Liver (tissue), 9 donors: ENCODE data around the gene TMEM178B. TPM values are rescaled to one million over a fixed set of nuclear protein-coding genes. Genes with fewer than 3 reads are reported as not detected.

Experiments
- DNase-seq: peaks from one replicate; pipeline ENCODE4 v3.0.0-alpha.2; 2017; ENCODE audit warnings: low spot score
- H3K27ac ChIP-seq, 2 donors: one replicate each; pipeline ENCODE4 v1.7.0; 2013; ENCODE audit warnings: inconsistent platforms in 2 of 2, low read length in 2 of 2, control low read depth in 1 of 2, low read depth in 1 of 2, mild to moderate bottlenecking in 1 of 2
- H3K27me3 ChIP-seq, 4 donors: one replicate each; pipeline versions ENCODE4 v1.6.1 to v1.7.0; 2013; ENCODE audit warnings: low read length in 3 of 4, inconsistent platforms in 1 of 4, mild to moderate bottlenecking in 1 of 4, moderate library complexity in 1 of 4; ENCODE audit not compliant: control insufficient read depth in 4 of 4, insufficient read depth in 4 of 4
- H3K36me3 ChIP-seq, 4 donors: one replicate each; pipeline versions ENCODE4 v1.6.1 to v1.7.0; 2013; ENCODE audit warnings: low read length in 3 of 4, mild to moderate bottlenecking in 3 of 4, low read depth in 1 of 4, moderate library complexity in 1 of 4; ENCODE audit not compliant: control insufficient read depth in 4 of 4, insufficient read depth in 3 of 4
- H3K4me1 ChIP-seq, 4 donors: one replicate each; pipeline versions ENCODE4 v1.6.1 to v1.7.0; 2013; ENCODE audit warnings: low read length in 3 of 4, mild to moderate bottlenecking in 3 of 4, moderate library complexity in 1 of 4; ENCODE audit not compliant: control insufficient read depth in 4 of 4, insufficient read depth in 4 of 4
- H3K4me3 ChIP-seq, 3 donors: one replicate each; pipeline versions ENCODE4 v1.6.1 to v1.7.0; 2013; ENCODE audit warnings: low read length in 3 of 3, control low read depth in 1 of 3, low read depth in 1 of 3, mild to moderate bottlenecking in 1 of 3
- H3K9ac ChIP-seq, 2 donors: one replicate each; pipeline ENCODE4 v1.7.0; 2013; ENCODE audit warnings: low read length in 2 of 2, mild to moderate bottlenecking in 2 of 2, moderate library complexity in 2 of 2, control low read depth in 1 of 2, low read depth in 1 of 2
- H3K9me3 ChIP-seq, 4 donors: one replicate each; pipeline versions ENCODE4 v1.6.1 to v1.7.0; 2013; ENCODE audit warnings: low read length in 3 of 4; ENCODE audit not compliant: control insufficient read depth in 4 of 4
- EGR1 ChIP-seq, 2 donors: IDR thresholded peaks; 2 replicates each; pipeline ENCODE4 v1.6.1; 2016 to 2018; ENCODE audit warnings: antibody characterized with exemption in 2 of 2, low read depth in 2 of 2
- FOXA1 ChIP-seq: IDR thresholded peaks from 2 replicates; pipeline ENCODE4 v1.6.1; 2016; ENCODE audit warnings: antibody characterized with exemption
- FOXA2 ChIP-seq: IDR thresholded peaks from 2 replicates; pipeline ENCODE4 v1.6.1; 2016; ENCODE audit warnings: antibody characterized with exemption
- GABPA ChIP-seq, 2 donors: IDR thresholded peaks in 1 of 2; conservative IDR thresholded peaks in 1 of 2; 2 replicates each; pipeline ENCODE4 v1.6.1; 2016; ENCODE audit warnings: antibody characterized with exemption in 2 of 2, mild to moderate bottlenecking in 1 of 2, moderate library complexity in 1 of 2
- HNF4G ChIP-seq: IDR thresholded peaks from 2 replicates; pipeline ENCODE4 v1.6.1; 2016; ENCODE audit warnings: antibody characterized with exemption
- JUND ChIP-seq, 2 donors: IDR thresholded peaks; 2 replicates each; pipeline ENCODE4 v1.6.1; 2016; ENCODE audit warnings: antibody characterized with exemption in 2 of 2
- RAD21 ChIP-seq, 2 donors: IDR thresholded peaks; 2 replicates each; pipeline ENCODE4 v1.6.1; 2016; ENCODE audit warnings: antibody characterized with exemption in 2 of 2, mild to moderate bottlenecking in 2 of 2
- RXRA ChIP-seq, 2 donors: IDR thresholded peaks; 2 replicates each; pipeline ENCODE4 v1.6.1; 2017 to 2018; ENCODE audit warnings: antibody characterized with exemption in 2 of 2, mild to moderate bottlenecking in 1 of 2
- TAF1 ChIP-seq: conservative IDR thresholded peaks from 2 replicates; pipeline ENCODE4 v1.6.1; 2016; ENCODE audit warnings: antibody characterized with exemption, mild to moderate bottlenecking
- YY1 ChIP-seq: IDR thresholded peaks from 2 replicates; pipeline ENCODE4 v1.6.1; 2016; ENCODE audit warnings: antibody characterized with exemption, mild to moderate bottlenecking
- WGBS: extraction: QIAGEN DNeasy Blood & Tissue Kit; methylation state at CpG from one replicate; pipeline ENCODE4 v1.1.7; 2013; 5-methylcytosine and 5-hydroxymethylcytosine counted together
- polyA plus RNA-seq, 2 donors: library from polyadenylated mRNA; stranded (reverse) in 1 of 2; unstranded in 1 of 2; fragments of 200-250 nt in 1 of 2; fragments of >200 nt in 1 of 2; fragmentation: Nextera tagmentation in 1 of 2; extraction: Ambion mirVana in 1 of 2; gene quantifications; one replicate each; pipeline versions ENCODE4 v1.2.1 to v1.2.3, GENCODE V29; 2013 to 2015
- total RNA-seq, 2 donors: library from RNA; depleted of rRNA; stranded (reverse); fragments of >200 nt; gene quantifications; one replicate each; pipeline ENCODE4 v1.2.3, GENCODE V29; 2014
- TF ChIP-seq, protein P1 (sequence below): IDR thresholded peaks from 2 replicates; pipeline ENCODE4 v1.6.1; 2016; ENCODE audit warnings: antibody characterized with exemption, mild to moderate bottlenecking
- TF ChIP-seq, protein P2 (sequence below): IDR thresholded peaks from 2 replicates; pipeline ENCODE4 v1.6.1; 2016; ENCODE audit warnings: antibody characterized with exemption
- TF ChIP-seq, protein P3 (sequence below): fragments of 150-350 bp; IDR thresholded peaks from 2 replicates; pipeline ENCODE4 v1.5.1; 2017; ENCODE audit warnings: improper control_type of control experiment, low read depth, low read length; ENCODE audit not compliant: missing input control
- TF ChIP-seq, protein P4 (sequence below): IDR thresholded peaks from 2 replicates; pipeline ENCODE4 v1.6.1; 2016; ENCODE audit warnings: antibody characterized with exemption
- TF ChIP-seq, protein P5 (sequence below): IDR thresholded peaks from 2 replicates; pipeline ENCODE4 v1.6.1; 2016; ENCODE audit warnings: antibody characterized with exemption
- donor health status: healthy.
- donor health status: healthy.
- donor health status: healthy.
- donor health status: healthy.
- donor health status: healthy.

TMEM178B gene
- total and polyA plus RNA-seq, 4 donors, result under 0.01 to 0.02 (median under 0.01) TPM; not detected in 1

DNA sequence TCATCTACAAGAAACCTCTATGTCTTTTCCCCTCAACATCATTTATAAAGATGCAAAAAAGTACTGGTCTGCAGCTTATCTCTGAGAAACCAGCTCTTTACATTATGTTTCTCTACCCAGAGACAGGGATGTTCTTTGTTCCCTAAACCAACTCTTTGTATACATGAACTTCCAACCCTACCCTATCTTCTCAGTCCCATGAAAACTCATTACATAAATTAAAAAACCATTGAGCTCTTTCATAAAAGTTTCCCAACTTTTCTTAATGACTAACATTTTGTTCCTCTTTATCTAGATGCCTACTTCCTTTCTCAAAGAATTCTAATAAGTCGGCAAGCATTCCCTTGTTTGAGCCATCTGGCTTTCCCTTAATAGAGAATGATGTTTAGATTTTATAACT is 284.5 kb downstream of the TMEM178B start:
- 68% methylated on average over 1 of the region's 1 CpG for WGBS

DNA sequence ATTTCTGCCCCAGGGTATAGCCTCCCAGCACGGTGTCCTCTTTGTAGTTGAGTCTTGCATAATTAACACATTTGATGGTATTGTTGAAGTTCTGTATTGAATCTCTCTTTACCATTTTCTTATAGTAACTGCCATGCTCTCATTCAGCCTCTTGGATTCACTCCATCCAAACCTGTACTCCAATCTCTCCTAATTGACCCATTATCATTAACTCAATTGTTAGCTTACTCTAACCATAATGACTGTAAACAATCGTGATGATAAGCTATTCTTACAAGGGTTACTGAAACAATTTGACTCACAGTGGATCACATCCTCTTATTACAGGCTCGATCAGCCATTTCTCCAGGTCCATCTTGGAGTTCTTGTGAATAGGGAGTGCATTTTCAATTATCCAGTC is 285.4 kb downstream of the TMEM178B start:
- 60% methylated on average over 3 of the region's 3 CpGs for WGBS

More for the DNA sequence above, 284.5 kb downstream of the TMEM178B start:
- no peaks in the 10 kb centered on the region for H3K4me1 ChIP-seq
- H3K9me3 ChIP-seq, result no peaks in the 10 kb centered on the region
- no peak overlapping the region for H3K4me3 ChIP-seq
- H3K9ac ChIP-seq, result no peak overlapping the region
- DNase-seq, result no peak
- peaks cover 0 to 3% (median 0%) of the 10 kb centered on the region in 4 donors for H3K27me3 ChIP-seq
- no peak overlapping the region for H3K27ac ChIP-seq
- H3K36me3 ChIP-seq, result no peaks in the 10 kb centered on the region
- TF ChIP-seq GABPA (IDR thresholded peaks at IDR 0.05 in 1 of 2, conservative IDR thresholded peaks at IDR 0.05 in 1 of 2), result no peak
- no peak for TF ChIP-seq RAD21 (IDR thresholded peaks at IDR 0.05)
- TF ChIP-seq, protein P1, sequence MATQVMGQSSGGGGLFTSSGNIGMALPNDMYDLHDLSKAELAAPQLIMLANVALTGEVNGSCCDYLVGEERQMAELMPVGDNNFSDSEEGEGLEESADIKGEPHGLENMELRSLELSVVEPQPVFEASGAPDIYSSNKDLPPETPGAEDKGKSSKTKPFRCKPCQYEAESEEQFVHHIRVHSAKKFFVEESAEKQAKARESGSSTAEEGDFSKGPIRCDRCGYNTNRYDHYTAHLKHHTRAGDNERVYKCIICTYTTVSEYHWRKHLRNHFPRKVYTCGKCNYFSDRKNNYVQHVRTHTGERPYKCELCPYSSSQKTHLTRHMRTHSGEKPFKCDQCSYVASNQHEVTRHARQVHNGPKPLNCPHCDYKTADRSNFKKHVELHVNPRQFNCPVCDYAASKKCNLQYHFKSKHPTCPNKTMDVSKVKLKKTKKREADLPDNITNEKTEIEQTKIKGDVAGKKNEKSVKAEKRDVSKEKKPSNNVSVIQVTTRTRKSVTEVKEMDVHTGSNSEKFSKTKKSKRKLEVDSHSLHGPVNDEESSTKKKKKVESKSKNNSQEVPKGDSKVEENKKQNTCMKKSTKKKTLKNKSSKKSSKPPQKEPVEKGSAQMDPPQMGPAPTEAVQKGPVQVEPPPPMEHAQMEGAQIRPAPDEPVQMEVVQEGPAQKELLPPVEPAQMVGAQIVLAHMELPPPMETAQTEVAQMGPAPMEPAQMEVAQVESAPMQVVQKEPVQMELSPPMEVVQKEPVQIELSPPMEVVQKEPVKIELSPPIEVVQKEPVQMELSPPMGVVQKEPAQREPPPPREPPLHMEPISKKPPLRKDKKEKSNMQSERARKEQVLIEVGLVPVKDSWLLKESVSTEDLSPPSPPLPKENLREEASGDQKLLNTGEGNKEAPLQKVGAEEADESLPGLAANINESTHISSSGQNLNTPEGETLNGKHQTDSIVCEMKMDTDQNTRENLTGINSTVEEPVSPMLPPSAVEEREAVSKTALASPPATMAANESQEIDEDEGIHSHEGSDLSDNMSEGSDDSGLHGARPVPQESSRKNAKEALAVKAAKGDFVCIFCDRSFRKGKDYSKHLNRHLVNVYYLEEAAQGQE, result no peak
- TF ChIP-seq, protein P2, sequence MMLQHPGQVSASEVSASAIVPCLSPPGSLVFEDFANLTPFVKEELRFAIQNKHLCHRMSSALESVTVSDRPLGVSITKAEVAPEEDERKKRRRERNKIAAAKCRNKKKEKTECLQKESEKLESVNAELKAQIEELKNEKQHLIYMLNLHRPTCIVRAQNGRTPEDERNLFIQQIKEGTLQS, result no peak
- TF ChIP-seq TAF1, result no peak
- TF ChIP-seq YY1, result no peak
- no peak for TF ChIP-seq EGR1 (IDR thresholded peaks at IDR 0.05; ENCODE audit: low read depth in 2 of 2)
- TF ChIP-seq HNF4G, result no peak
- TF ChIP-seq, protein P3, sequence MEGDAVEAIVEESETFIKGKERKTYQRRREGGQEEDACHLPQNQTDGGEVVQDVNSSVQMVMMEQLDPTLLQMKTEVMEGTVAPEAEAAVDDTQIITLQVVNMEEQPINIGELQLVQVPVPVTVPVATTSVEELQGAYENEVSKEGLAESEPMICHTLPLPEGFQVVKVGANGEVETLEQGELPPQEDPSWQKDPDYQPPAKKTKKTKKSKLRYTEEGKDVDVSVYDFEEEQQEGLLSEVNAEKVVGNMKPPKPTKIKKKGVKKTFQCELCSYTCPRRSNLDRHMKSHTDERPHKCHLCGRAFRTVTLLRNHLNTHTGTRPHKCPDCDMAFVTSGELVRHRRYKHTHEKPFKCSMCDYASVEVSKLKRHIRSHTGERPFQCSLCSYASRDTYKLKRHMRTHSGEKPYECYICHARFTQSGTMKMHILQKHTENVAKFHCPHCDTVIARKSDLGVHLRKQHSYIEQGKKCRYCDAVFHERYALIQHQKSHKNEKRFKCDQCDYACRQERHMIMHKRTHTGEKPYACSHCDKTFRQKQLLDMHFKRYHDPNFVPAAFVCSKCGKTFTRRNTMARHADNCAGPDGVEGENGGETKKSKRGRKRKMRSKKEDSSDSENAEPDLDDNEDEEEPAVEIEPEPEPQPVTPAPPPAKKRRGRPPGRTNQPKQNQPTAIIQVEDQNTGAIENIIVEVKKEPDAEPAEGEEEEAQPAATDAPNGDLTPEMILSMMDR, result no peak
- TF ChIP-seq RXRA (IDR thresholded peaks at IDR 0.05), result no peak
- no peak for TF ChIP-seq FOXA1
- TF ChIP-seq, protein P4, sequence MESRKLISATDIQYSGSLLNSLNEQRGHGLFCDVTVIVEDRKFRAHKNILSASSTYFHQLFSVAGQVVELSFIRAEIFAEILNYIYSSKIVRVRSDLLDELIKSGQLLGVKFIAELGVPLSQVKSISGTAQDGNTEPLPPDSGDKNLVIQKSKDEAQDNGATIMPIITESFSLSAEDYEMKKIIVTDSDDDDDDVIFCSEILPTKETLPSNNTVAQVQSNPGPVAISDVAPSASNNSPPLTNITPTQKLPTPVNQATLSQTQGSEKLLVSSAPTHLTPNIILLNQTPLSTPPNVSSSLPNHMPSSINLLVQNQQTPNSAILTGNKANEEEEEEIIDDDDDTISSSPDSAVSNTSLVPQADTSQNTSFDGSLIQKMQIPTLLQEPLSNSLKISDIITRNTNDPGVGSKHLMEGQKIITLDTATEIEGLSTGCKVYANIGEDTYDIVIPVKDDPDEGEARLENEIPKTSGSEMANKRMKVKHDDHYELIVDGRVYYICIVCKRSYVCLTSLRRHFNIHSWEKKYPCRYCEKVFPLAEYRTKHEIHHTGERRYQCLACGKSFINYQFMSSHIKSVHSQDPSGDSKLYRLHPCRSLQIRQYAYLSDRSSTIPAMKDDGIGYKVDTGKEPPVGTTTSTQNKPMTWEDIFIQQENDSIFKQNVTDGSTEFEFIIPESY, result no peak
- no peak for TF ChIP-seq FOXA2
- TF ChIP-seq JUND (IDR thresholded peaks at IDR 0.05), result no peak

More for the DNA sequence above, 285.4 kb downstream of the TMEM178B start:
- peaks cover 0 to 3% (median 0%) of the 10 kb centered on the region in 4 donors for H3K27me3 ChIP-seq
- H3K4me1 ChIP-seq, result no peaks in the 10 kb centered on the region
- no peak overlapping the region for H3K9ac ChIP-seq
- no peak for DNase-seq
- H3K36me3 ChIP-seq, result no peaks in the 10 kb centered on the region
- H3K27ac ChIP-seq, result no peak overlapping the region
- TF ChIP-seq, protein P4, result no peak
- TF ChIP-seq TAF1, result no peak
- TF ChIP-seq YY1, result no peak
- TF ChIP-seq GABPA (IDR thresholded peaks at IDR 0.05 in 1 of 2, conservative IDR thresholded peaks at IDR 0.05 in 1 of 2), result no peak
- TF ChIP-seq, protein P5, sequence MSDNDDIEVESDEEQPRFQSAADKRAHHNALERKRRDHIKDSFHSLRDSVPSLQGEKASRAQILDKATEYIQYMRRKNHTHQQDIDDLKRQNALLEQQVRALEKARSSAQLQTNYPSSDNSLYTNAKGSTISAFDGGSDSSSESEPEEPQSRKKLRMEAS, result no peak
- no peak overlapping the region for H3K4me3 ChIP-seq
- H3K9me3 ChIP-seq, result no peaks in the 10 kb centered on the region
